SIG-M5 (cell line): Measurements from ENCODE around the gene HDHD5.
A peak's percentile ranks its signal among the peaks of the same experiment; 100 is the strongest.

Source experiments
- DNase-seq: peaks from one replicate; lab custom pipeline; 2025; lab: John Stamatoyannopoulos, UW

The HDHD5 gene

GRCh38 chr22:17158568-17159503 lies at the start of gene HDHD5:
Gene HDHD5, minus strand, starts transcription at chr22:17159277. Its CDS starts 26 bp downstream, at chr22:17159251.
- peak; percentile 13 for DNase-seq

GRCh38 chr22:17205432-17205831 lies 46.4 kb upstream of the HDHD5 start:
- no peak for DNase-seq

- no peak for DNase-seq
These were observed 42.3 kb upstream of the HDHD5 start for GRCh38 chr22:17201285-17201945.

GRCh38 chr22:17199003-17199731 lies 40.1 kb upstream of the HDHD5 start:
- DNase-seq, result no peak

- DNase-seq, result no peak
These were observed 39.3 kb upstream of the HDHD5 start for GRCh38 chr22:17198170-17199002.

- no peak for DNase-seq
These were observed 35.1 kb upstream of the HDHD5 start for GRCh38 chr22:17194213-17194612.

GRCh38 chr22:17192186-17192585 lies 33.1 kb upstream of the HDHD5 start:
- DNase-seq, result no peak

GRCh38 chr22:17191163-17191784 lies 32.2 kb upstream of the HDHD5 start:
- no peak for DNase-seq

GRCh38 chr22:17190702-17191101 lies 31.6 kb upstream of the HDHD5 start:
- DNase-seq, result no peak

- no peak for DNase-seq
These were observed 17.6 kb upstream of the HDHD5 start for GRCh38 chr22:17176715-17177114.

GRCh38 chr22:17172029-17172833 lies 13.2 kb upstream of the HDHD5 start:
- no peak for DNase-seq

- no peak for DNase-seq
These were observed 12.3 kb upstream of the HDHD5 start for GRCh38 chr22:17171153-17172028.

- DNase-seq, result no peak
These were observed 8.4 kb upstream of the HDHD5 start for GRCh38 chr22:17167486-17167885.

- DNase-seq, result no peak
These were observed 5.4 kb upstream of the HDHD5 start for GRCh38 chr22:17164392-17165024.

- DNase-seq, result no peak
These were observed 3.7 kb upstream of the HDHD5 start for GRCh38 chr22:17162731-17163130.

- DNase-seq, result no peak
These were observed 2.9 kb upstream of the HDHD5 start for GRCh38 chr22:17161991-17162390.

GRCh38 chr22:17159504-17159951 lies 451 bp upstream of the HDHD5 start:
- no peak for DNase-seq

- DNase-seq, result no peak
These were observed 905 bp downstream of the HDHD5 start for GRCh38 chr22:17158176-17158567.

- DNase-seq, result no peak
These were observed 1.4 kb downstream of the HDHD5 start for GRCh38 chr22:17157714-17158113.
